GM12865 (cell line): ENCODE data around the gene SPACA5B.
A peak's percentile ranks its signal among the peaks of the same experiment; 100 is the strongest.
"Not testable (repeated sequence)": the region's sequence is repeated elsewhere in the genome, so short reads cannot be mapped to it uniquely, and the experiment has no call there.

Experiments
- DNase-seq: peaks from one replicate; pipeline ENCODE4 v3.0.0; 2010; ENCODE audit warnings: low read depth
- H3K4me3 ChIP-seq: 2 replicates; pipeline ENCODE4 v1.5.1; 2011; ENCODE audit warnings: mild to moderate bottlenecking, low read depth, low read length, control low read depth
- TF ChIP-seq, protein P1 (sequence below): IDR thresholded peaks from 2 replicates; pipeline ENCODE4 v1.5.1; 2011; ENCODE audit warnings: low read length, control low read depth, low read depth, inconsistent platforms; ENCODE audit not compliant: insufficient read depth; ENCODE audit errors: missing control alignments

Gene SPACA5B

DNA sequence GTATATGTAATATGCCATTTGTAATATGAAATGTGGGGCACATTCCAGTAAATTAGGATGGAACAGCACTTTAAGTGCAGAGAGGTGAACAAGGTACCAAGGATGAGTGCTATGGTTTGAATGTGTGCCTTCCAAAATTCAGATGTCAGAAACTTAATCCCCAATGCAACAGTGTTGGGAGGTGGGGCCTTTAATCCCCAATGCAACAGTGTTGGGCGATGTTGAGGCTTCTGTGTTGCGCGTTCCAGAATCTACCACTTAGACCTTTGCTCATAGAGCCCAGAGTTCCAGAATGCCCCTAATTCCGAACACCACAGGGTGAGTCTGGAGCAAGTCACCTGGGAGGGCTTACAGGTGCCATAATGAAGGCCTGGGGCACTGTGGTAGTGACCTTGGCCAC lies at the start of gene SPACA5B:
TSS of gene SPACA5B (plus strand) at position 301 of the 400 bp plus-strand sequence. CDS start at position 363, 62 bp downstream.
- H3K4me3 ChIP-seq, DNase-seq: not testable (repeated sequence)

DNA sequence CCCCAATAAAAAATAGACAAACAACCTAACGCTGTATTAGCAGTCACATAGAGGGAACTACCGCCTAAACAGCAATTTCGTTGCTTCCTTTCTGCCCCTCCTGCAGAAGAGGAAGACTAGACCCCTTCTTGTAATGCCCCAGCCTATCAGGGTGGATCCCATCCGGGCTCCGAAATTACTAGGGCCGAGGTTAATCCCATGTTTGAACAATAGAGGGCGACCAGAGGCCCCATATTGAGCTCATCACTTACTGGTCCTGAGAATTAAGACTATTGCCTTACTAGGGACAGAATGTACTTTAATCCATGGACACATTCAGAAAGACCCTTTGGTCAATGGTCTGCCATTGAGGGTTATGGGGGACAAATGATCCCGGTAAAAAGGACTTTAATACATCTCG lies 47.2 kb upstream of the SPACA5B start:
- H3K4me3 ChIP-seq, result no peak overlapping the region
- TF ChIP-seq, protein P1, sequence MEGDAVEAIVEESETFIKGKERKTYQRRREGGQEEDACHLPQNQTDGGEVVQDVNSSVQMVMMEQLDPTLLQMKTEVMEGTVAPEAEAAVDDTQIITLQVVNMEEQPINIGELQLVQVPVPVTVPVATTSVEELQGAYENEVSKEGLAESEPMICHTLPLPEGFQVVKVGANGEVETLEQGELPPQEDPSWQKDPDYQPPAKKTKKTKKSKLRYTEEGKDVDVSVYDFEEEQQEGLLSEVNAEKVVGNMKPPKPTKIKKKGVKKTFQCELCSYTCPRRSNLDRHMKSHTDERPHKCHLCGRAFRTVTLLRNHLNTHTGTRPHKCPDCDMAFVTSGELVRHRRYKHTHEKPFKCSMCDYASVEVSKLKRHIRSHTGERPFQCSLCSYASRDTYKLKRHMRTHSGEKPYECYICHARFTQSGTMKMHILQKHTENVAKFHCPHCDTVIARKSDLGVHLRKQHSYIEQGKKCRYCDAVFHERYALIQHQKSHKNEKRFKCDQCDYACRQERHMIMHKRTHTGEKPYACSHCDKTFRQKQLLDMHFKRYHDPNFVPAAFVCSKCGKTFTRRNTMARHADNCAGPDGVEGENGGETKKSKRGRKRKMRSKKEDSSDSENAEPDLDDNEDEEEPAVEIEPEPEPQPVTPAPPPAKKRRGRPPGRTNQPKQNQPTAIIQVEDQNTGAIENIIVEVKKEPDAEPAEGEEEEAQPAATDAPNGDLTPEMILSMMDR, result peak; percentile 42
- peak; percentile 45 for DNase-seq

GRCh38 chrX:48083706-48084105 lies 46.7 kb upstream of the SPACA5B start:
- TF ChIP-seq, protein P1, result no peak
- no peak for DNase-seq
- H3K4me3 ChIP-seq, result no peak overlapping the region

GRCh38 chrX:48086082-48086481 lies 44.3 kb upstream of the SPACA5B start:
- no peak overlapping the region for H3K4me3 ChIP-seq
- DNase-seq, result no peak
- TF ChIP-seq, protein P1, result no peak

- TF ChIP-seq, protein P1, result no peak
- no peak for DNase-seq
- H3K4me3 ChIP-seq, result no peak overlapping the region
These were observed 40.3 kb upstream of the SPACA5B start for GRCh38 chrX:48090123-48090522.

DNA sequence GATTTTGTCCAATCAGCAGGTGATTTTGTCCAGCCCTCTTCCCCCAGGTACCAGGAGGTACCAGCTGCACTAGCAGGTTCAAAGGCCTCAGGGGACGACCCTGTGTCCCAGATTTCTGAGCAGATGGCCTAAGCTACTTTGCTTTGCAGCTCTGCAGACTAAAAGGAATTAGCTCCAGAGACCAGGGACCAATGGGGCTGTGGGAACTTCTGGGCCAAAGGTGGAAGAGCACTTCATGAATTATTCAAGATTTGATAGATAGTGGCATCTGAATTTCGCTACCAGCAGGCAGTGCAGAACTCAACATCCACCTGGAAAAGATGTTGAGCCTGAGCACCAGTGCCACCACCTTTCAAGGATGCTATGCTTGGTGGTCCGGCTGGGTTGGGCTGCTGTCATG lies 37.9 kb upstream of the SPACA5B start:
- H3K4me3 ChIP-seq, DNase-seq: not testable (repeated sequence)

DNA sequence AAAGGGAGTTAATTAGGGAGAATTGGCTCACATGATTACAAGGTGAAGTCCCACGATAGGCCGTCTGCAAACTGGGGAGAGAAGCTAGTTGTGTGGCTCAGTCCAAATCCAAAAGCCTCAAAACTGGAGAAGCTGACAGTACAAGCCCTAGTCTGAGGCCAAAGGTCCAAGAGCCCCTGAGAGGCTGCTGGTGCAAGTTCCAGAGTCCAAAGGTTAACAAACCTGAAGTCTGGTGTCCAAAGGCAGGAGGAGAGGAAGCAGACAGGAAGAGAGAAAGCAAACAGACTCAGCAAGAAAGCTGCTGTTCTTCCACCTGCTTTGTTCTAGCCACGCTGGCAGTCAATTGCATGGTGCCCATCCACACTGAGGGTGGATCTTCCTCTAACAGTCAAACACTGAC lies 29.0 kb upstream of the SPACA5B start:
- TF ChIP-seq, protein P1, result no peak
- H3K4me3 ChIP-seq, result no peak overlapping the region
- no peak for DNase-seq

GRCh38 chrX:48102874-48103374 lies 27.5 kb upstream of the SPACA5B start:
- no peak overlapping the region for H3K4me3 ChIP-seq
- TF ChIP-seq, protein P1, result no peak
- DNase-seq, result no peak
